H1 (cell line): ENCODE data around the gene NXN. TPM values are rescaled to one million over a fixed set of nuclear protein-coding genes. Genes with fewer than 3 reads are reported as not detected.
A peak's percentile ranks its signal among the peaks of the same experiment; 100 is the strongest.

Source experiments
- ASH2L ChIP-seq: fragments of 200-600, 300-600 bp; sonication (generic); IDR thresholded peaks from one replicate; pipeline ENCODE4 v1.7.1; 2017; ENCODE audit warnings: low read length
- CREB1 ChIP-seq: IDR thresholded peaks from 2 replicates; pipeline ENCODE4 v1.6.1; 2012; ENCODE audit warnings: inconsistent platforms
- JUND ChIP-seq: IDR thresholded peaks from 2 replicates; pipeline ENCODE4 v1.6.1; 2011; ENCODE audit warnings: mild to moderate bottlenecking, improper control_type of control experiment, low read length
- KDM4A ChIP-seq: IDR thresholded peaks from one replicate; pipeline ENCODE4 v1.7.1; 2012; ENCODE audit warnings: low read depth, mild to moderate bottlenecking, moderate library complexity, low read length, inconsistent platforms; ENCODE audit not compliant: severe bottlenecking
- PHF8 ChIP-seq: fragments of 200-600 bp; sonication (generic); conservative IDR thresholded peaks from 2 replicates; pipeline ENCODE4 v1.7.1; 2012; ENCODE audit warnings: low read depth, mild to moderate bottlenecking, inconsistent platforms, low read length, moderate library complexity
- RXRA ChIP-seq: IDR thresholded peaks from 2 replicates; pipeline ENCODE4 v1.6.1; 2011; ENCODE audit warnings: low read depth, mild to moderate bottlenecking, low read length, moderate library complexity; ENCODE audit not compliant: insufficient read depth
- polyA plus RNA-seq, 7 experiments: library from polyadenylated mRNA; depleted of rRNA in 3 of 7; stranded (reverse) in 5 of 7; unstranded in 2 of 7; fragments of >200 nt in 5 of 7; fragments of 200-250 nt in 2 of 7; gene quantifications; 1 replicate in 5 of 7; 2 replicates in 1 of 7; 4 replicates in 1 of 7; pipeline versions ENCODE4 v1.2.1 to v1.2.3, GENCODE V29; 2011 to 2013; ENCODE audit warnings: missing spikeins in 2 of 7, mixed read lengths in 2 of 7
- total RNA-seq: library from RNA; stranded (reverse); fragmentation: NEBNext Ultra II Directional; extraction: Animal tissue kit (Norgen Biotek cat#: 25700); gene quantifications from 2 replicates; pipeline ENCODE4 v1.2.1, GENCODE V29; 2021

The NXN gene
- total and polyA plus RNA-seq, 2 of the 8 experiments (the other 6 are each of a cell fraction or from before 2014, with no cell fraction given) = 94.1 to 107 TPM

GRCh38 chr17:752620-753219, 226.9 kb downstream of the NXN start (continued):
- TF ChIP-seq JUND (no peak), CREB1 (no peak), KDM4A (no peak), RXRA (no peak), PHF8 (no peak), ASH2L (peak; percentile 44)
